ENCODE data around the gene RGL4.

DNA sequence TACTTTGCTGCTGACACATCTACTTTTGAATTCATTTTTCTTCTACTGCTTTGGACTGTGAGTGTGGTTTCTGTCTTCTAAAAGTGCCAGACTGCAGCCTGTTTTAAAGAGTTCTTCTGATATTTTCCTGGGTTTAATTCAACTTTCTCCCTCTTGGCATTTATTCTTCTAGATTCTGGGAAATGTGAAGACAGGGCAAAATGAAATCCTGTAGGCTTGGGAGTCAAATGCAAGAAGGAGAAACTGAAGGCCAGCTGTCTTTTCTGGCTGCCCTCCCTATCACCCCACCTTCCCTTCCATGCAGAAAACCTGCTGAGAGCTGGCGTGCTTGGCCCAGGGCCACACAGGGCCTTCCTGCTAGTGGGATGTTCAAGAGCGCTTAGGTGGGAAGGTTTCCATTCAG is 52.5 kb downstream of the RGL4 start:
- TF ChIP-seq POLR2A (IDR thresholded peaks at IDR 0.05) = no peak
- TF ChIP-seq EP300 (IDR thresholded peaks at IDR 0.05) = no peak
- TF ChIP-seq, protein P1, sequence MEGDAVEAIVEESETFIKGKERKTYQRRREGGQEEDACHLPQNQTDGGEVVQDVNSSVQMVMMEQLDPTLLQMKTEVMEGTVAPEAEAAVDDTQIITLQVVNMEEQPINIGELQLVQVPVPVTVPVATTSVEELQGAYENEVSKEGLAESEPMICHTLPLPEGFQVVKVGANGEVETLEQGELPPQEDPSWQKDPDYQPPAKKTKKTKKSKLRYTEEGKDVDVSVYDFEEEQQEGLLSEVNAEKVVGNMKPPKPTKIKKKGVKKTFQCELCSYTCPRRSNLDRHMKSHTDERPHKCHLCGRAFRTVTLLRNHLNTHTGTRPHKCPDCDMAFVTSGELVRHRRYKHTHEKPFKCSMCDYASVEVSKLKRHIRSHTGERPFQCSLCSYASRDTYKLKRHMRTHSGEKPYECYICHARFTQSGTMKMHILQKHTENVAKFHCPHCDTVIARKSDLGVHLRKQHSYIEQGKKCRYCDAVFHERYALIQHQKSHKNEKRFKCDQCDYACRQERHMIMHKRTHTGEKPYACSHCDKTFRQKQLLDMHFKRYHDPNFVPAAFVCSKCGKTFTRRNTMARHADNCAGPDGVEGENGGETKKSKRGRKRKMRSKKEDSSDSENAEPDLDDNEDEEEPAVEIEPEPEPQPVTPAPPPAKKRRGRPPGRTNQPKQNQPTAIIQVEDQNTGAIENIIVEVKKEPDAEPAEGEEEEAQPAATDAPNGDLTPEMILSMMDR (IDR thresholded peaks at IDR 0.05) = no peak
- no peak for TF ChIP-seq POLR2AphosphoS5 (IDR thresholded peaks at IDR 0.05)

Measured in stomach (tissue), 4 donors.